CD4-positive, alpha-beta T cell (primary cell): ENCODE data around the gene CCAR1. TPM values are rescaled to one million over a fixed set of nuclear protein-coding genes. Genes with fewer than 3 reads are reported as not detected.
"Not testable (repeated sequence)": the region's sequence is repeated elsewhere in the genome, so short reads cannot be mapped to it uniquely, and the experiment has no call there.

Source experiments
- ATAC-seq: fragments of 200-7000 bp; cut with Tn5 transposase; one replicate; pipeline ENCODE4 v1.10.0; 2022; ENCODE audit warnings: mild to moderate bottlenecking; ENCODE audit not compliant: poor library complexity
- CTCF ChIA-PET: fragments of 350-600 bp; sonication (Branson Sonifier 250); formaldehyde crosslinking; loops from one replicate; lab custom pipeline; 2021; ENCODE audit warnings: antibody characterized with exemption, inconsistent platforms; lab: Charles Lee
- POLR2A ChIA-PET: fragments of 350-600 bp; sonication (Branson Sonifier 250); formaldehyde crosslinking; loops from one replicate; lab custom pipeline; 2021; ENCODE audit warnings: antibody characterized with exemption, inconsistent platforms; lab: Charles Lee
- DNase-seq, 14 experiments: peaks; one replicate each; pipeline ENCODE4 v3.0.0-alpha.2; 2013 to 2020; ENCODE audit warnings: mixed read lengths in 2 of 14
- H3K27ac ChIP-seq, 2 donors: one replicate each; pipeline versions ENCODE4 v1.5.1 to v1.7.0; 2013; ENCODE audit warnings: low read length in 2 of 2, low read depth in 1 of 2, mild to moderate bottlenecking in 1 of 2
- H3K27me3 ChIP-seq, 2 experiments: 1 replicate in 1 of 2; 2 replicates in 1 of 2; pipeline versions ENCODE4 v1.6.1 to v1.7.0; 2013; ENCODE audit warnings: low read length in 2 of 2, control low read depth in 1 of 2, mild to moderate bottlenecking in 1 of 2, moderate library complexity in 1 of 2; ENCODE audit not compliant: insufficient read depth in 2 of 2, control insufficient read depth in 1 of 2
- H3K36me3 ChIP-seq: one replicate; pipeline ENCODE4 v1.6.1; 2013; ENCODE audit warnings: low read length, control low read depth; ENCODE audit not compliant: insufficient read depth
- H3K4me1 ChIP-seq: one replicate; pipeline ENCODE4 v1.6.1; 2013; ENCODE audit warnings: low read length, control low read depth; ENCODE audit not compliant: insufficient read depth
- H3K4me3 ChIP-seq: one replicate; pipeline ENCODE4 v1.5.1; 2013; ENCODE audit warnings: mild to moderate bottlenecking, low read length, moderate library complexity
- H3K9me3 ChIP-seq, 2 experiments: 1 replicate in 1 of 2; 2 replicates in 1 of 2; pipeline versions ENCODE4 v1.6.1 to v1.7.0; 2013; ENCODE audit warnings: low read length in 2 of 2, mild to moderate bottlenecking in 2 of 2, control low read depth in 1 of 2, moderate library complexity in 1 of 2; ENCODE audit not compliant: control insufficient read depth in 1 of 2, insufficient read depth in 1 of 2
- H3K27ac Mint-ChIP-seq: one replicate; pipeline ENCODE4 v1.8.0; 2020; ENCODE audit warnings: mixed read lengths
- H3K27me3 Mint-ChIP-seq: one replicate; pipeline ENCODE4 v1.8.0; 2021; ENCODE audit warnings: mixed read lengths
- H3K36me3 Mint-ChIP-seq: one replicate; pipeline ENCODE4 v1.8.0; 2021; ENCODE audit warnings: low read depth, mixed read lengths
- H3K4me1 Mint-ChIP-seq: one replicate; pipeline ENCODE4 v1.8.0; 2021; ENCODE audit warnings: low read depth, mixed read lengths
- H3K4me3 Mint-ChIP-seq: one replicate; pipeline ENCODE4 v1.8.0; 2020; ENCODE audit warnings: mild to moderate bottlenecking, mixed read lengths
- H3K9me3 Mint-ChIP-seq: one replicate; pipeline ENCODE4 v1.8.0; 2020; ENCODE audit warnings: mixed read lengths
- intact Hi-C, 2 experiments: fragments of 100-400 bp; cut with DNase I in 1 of 2; cut with micrococcal nuclease in 1 of 2; formaldehyde crosslinking; loops; one replicate each; pipeline versions ENCODE4 v1.15.1 to v1.9.0; 2023 to 2025; cut with DNase I, micrococcal nuclease
- total RNA-seq, 174 experiments: library from RNA in 2 of 174; stranded (reverse) in 2 of 174; gene quantifications; one replicate each; pipeline ENCODE4 v1.2.3 and lab custom pipeline; 2021 to 2026
- TF ChIP-seq, protein P1 (sequence below): fragments of 200-600 bp; IDR thresholded peaks from one replicate; pipeline ENCODE4 v1.8.0; 2022; ENCODE audit warnings: antibody characterized with exemption, mild to moderate bottlenecking

Gene CCAR1
- total RNA-seq, 2 experiments from 2014 or later, result 68.9 to 82.2 TPM

GRCh38 chr10:68756766-68757165, 35.7 kb downstream of the CCAR1 start:
- Mint-ChIP-seq H3K4me1 (no peaks in the 10 kb centered on the region), H3K4me3 (no peak overlapping the region), H3K27ac (no peak overlapping the region), H3K27me3 (no peaks in the 10 kb centered on the region), H3K36me3 (peaks cover 90% of the 10 kb centered on the region), H3K9me3 (no peaks in the 10 kb centered on the region)
- Histone ChIP-seq H3K27me3 (no peaks in the 10 kb centered on the region), H3K36me3 (peaks cover 93% of the 10 kb centered on the region), H3K4me3 (no peak overlapping the region), H3K27ac (no peak overlapping the region), H3K9me3 (no peaks in the 10 kb centered on the region), H3K4me1 (no peaks in the 10 kb centered on the region)
- ATAC-seq (no peak), DNase-seq (no peak)
- ChIA-PET CTCF (interaction anchor here (1.2 kb wide), 1 partner anchor 8 kb away, joined by 3 read pairs; no protein-coding TSS in a partner anchor), POLR2A (no interaction called here)
- intact Hi-C loops, result no loop called here
- TF ChIP-seq, protein P1, sequence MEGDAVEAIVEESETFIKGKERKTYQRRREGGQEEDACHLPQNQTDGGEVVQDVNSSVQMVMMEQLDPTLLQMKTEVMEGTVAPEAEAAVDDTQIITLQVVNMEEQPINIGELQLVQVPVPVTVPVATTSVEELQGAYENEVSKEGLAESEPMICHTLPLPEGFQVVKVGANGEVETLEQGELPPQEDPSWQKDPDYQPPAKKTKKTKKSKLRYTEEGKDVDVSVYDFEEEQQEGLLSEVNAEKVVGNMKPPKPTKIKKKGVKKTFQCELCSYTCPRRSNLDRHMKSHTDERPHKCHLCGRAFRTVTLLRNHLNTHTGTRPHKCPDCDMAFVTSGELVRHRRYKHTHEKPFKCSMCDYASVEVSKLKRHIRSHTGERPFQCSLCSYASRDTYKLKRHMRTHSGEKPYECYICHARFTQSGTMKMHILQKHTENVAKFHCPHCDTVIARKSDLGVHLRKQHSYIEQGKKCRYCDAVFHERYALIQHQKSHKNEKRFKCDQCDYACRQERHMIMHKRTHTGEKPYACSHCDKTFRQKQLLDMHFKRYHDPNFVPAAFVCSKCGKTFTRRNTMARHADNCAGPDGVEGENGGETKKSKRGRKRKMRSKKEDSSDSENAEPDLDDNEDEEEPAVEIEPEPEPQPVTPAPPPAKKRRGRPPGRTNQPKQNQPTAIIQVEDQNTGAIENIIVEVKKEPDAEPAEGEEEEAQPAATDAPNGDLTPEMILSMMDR, result no peak

- H3K9me3 ChIP-seq, result no peaks in the 10 kb centered on the region
- Mint-ChIP-seq H3K9me3 (no peaks in the 10 kb centered on the region), H3K27me3 (no peaks in the 10 kb centered on the region), H3K36me3 (peaks cover 85% of the 10 kb centered on the region), H3K4me1 (peaks cover 7% of the 10 kb centered on the region), H3K27ac (no peak overlapping the region), H3K4me3 (no peak overlapping the region)
- POLR2A ChIA-PET, result no interaction called here
- H3K36me3 ChIP-seq, result peaks cover 77% of the 10 kb centered on the region
- no peak overlapping the region for H3K4me3 ChIP-seq
- CTCF ChIA-PET, result no interaction called here
- TF ChIP-seq, protein P1, result no peak
- no peaks in the 10 kb centered on the region for H3K27me3 ChIP-seq
- no peaks in the 10 kb centered on the region for H3K4me1 ChIP-seq
- intact Hi-C loops, result no loop called here
- DNase-seq (no peak), ATAC-seq (no peak)
- no peak overlapping the region for H3K27ac ChIP-seq
Observed at GRCh38 chr10:68759223-68759863, 38.3 kb downstream of the CCAR1 start.

- H3K9me3 Mint-ChIP-seq, result no peaks in the 10 kb centered on the region
- CTCF ChIA-PET, result no interaction called here
- H3K4me1 Mint-ChIP-seq, result peaks cover 10% of the 10 kb centered on the region
- DNase-seq (no peak), ATAC-seq (no peak)
- H3K4me3 Mint-ChIP-seq, result no peak overlapping the region
- Histone ChIP-seq H3K27me3 (no peaks in the 10 kb centered on the region), H3K9me3 (no peaks in the 10 kb centered on the region), H3K4me1 (no peaks in the 10 kb centered on the region), H3K36me3 (peaks cover 77% of the 10 kb centered on the region), H3K4me3 (no peak overlapping the region), H3K27ac (no peak overlapping the region)
- intact Hi-C loops, result no loop called here
- POLR2A ChIA-PET, result interaction anchor here (0.7 to 1.2 kb wide), 2 partner anchors 13 to 141 kb away, joined by 3 to 4 read pairs; partner anchors contain the start of gene DDX50
- no peak overlapping the region for H3K27ac Mint-ChIP-seq
- H3K27me3 Mint-ChIP-seq, result no peaks in the 10 kb centered on the region
- TF ChIP-seq, protein P1, result no peak
- peaks cover 85% of the 10 kb centered on the region for H3K36me3 Mint-ChIP-seq
Observed at GRCh38 chr10:68759967-68760366, 38.9 kb downstream of the CCAR1 start.

DNA sequence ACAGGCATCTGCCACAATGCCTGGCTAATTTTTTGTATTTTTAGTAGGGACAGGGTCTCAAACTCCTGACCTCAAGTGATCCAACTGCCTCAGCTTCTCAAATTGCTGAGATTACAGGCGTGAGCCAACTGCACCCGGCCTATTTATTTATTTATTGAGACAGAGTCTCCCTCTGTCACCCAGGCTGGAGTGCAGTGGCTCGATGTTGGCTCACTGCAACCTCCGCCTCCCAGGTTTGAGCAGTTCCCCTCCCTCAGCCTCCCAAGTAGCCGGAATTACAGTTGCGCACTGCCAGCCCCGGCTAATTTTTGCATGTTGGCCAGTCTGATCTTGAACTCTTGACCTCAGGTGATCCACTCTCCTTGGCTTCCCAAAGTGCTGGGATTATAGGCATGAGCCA, 46.4 kb downstream of the CCAR1 start:
- CTCF ChIA-PET, DNase-seq, ATAC-seq, H3K9me3 Mint-ChIP-seq, H3K27me3 ChIP-seq, H3K4me1 Mint-ChIP-seq, H3K9me3 ChIP-seq, intact Hi-C loops, H3K4me3 ChIP-seq, H3K4me3 Mint-ChIP-seq, H3K27ac ChIP-seq, POLR2A ChIA-PET, H3K27me3 Mint-ChIP-seq, H3K27ac Mint-ChIP-seq, H3K4me1 ChIP-seq: not testable (repeated sequence)
- peaks cover 83% of the 10 kb centered on the region for H3K36me3 Mint-ChIP-seq
- H3K36me3 ChIP-seq, result peaks cover 83% of the 10 kb centered on the region
